ENCODE measurements around the gene WLS.

The WLS gene

DNA sequence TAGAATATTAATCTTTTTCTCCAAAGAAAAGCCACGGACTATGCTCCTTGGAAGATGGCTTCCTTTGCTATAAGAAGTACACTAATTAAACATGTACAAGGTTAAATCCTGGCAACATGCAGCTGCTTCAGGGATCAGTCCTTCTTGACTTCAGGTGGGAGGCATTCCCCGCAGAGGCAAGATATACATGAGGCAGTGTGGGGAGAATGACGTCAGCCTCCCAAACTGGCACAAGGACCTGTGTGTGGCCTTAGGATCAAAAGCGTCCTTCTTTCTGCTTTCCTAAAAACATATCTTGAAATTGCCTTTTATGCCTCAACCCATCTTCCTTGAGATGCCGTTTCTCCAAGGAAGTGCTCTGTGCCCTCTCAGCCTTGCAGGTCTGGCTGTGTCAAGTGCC is 90.3 kb downstream of the WLS start:
- TF ChIP-seq ZNF384 (IDR thresholded peaks at IDR 0.05) (no peak), ELF4 (IDR thresholded peaks at IDR 0.05) (no peak), FOXM1 (IDR thresholded peaks at IDR 0.05; ENCODE audit: borderline replicate concordance) (no peak), FOXK2 (IDR thresholded peaks at IDR 0.05) (no peak), CTBP1 (IDR thresholded peaks at IDR 0.05; ENCODE audit: borderline replicate concordance) (no peak), HDGF (IDR thresholded peaks at IDR 0.05; ENCODE audit: borderline replicate concordance) (no peak), NFRKB (IDR thresholded peaks at IDR 0.05) (no peak), TARDBP (IDR thresholded peaks at IDR 0.05) (no peak), ARNT (IDR thresholded peaks at IDR 0.05) (no peak), LEF1 (IDR thresholded peaks at IDR 0.05; ENCODE audit: borderline replicate concordance) (no peak), BHLHE40 (IDR thresholded peaks at IDR 0.05; ENCODE audit: borderline replicate concordance) (no peak), L3MBTL2 (conservative IDR thresholded peaks at IDR 0.05) (no peak), FOXA1 (IDR thresholded peaks at IDR 0.05) (no peak), SUZ12 (IDR thresholded peaks at IDR 0.05) (no peak), SP1 (IDR thresholded peaks at IDR 0.05) (no peak)
- TF ChIP-seq, protein P1, sequence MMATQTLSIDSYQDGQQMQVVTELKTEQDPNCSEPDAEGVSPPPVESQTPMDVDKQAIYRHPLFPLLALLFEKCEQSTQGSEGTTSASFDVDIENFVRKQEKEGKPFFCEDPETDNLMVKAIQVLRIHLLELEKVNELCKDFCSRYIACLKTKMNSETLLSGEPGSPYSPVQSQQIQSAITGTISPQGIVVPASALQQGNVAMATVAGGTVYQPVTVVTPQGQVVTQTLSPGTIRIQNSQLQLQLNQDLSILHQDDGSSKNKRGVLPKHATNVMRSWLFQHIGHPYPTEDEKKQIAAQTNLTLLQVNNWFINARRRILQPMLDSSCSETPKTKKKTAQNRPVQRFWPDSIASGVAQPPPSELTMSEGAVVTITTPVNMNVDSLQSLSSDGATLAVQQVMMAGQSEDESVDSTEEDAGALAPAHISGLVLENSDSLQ (IDR thresholded peaks at IDR 0.05) = no peak
- CTCF ChIA-PET = no interaction called here
- POLR2A ChIA-PET = no interaction called here

DNA sequence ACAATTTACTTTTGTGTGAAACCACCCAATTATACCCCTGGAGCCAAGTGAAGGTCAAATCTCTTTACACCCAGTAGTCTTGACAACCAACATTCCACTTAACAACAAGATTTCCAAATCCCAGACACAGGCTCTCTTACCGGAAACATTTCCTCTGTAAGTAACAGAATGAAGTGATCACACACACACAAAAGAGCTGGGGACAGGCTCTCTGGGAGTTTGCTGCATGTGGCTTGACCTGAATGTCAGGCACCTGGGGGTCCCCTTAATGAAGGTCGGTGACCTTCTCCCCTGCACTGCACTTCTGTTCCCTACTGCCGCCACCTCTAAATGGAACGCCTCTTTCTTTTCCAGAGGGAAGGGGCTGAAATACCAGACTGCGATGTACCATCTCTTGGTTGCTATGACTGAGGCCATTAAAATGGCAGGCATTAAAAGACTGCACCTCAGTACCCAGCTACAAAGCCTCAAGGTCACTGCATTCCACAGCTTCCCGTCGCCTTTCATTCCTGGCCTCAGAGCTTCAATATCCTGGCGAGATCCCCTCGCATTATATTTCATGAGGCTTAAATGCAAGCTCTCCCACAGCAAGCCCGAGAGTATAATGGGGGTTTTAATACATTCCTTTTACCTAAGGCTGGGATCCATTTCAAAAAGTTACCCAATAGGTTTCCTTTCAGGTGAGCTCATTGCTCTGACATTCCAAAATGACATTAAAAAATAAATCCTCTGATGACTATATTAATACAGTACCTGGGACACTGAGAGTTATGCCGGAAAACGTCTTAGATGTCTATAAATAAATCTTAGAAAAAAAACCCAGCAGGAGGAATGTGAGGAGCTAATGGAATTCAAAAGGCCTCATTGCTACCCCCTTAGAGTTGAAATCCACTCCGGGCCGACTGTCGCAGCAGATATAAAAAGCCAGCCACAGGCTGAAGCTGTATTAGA is 91.0 kb downstream of the WLS start:
- CTCF ChIA-PET = no interaction called here
- POLR2A ChIA-PET = no interaction called here
- TF ChIP-seq ZNF384 (IDR thresholded peaks at IDR 0.05) = no peak
- TF ChIP-seq, protein P1 (IDR thresholded peaks at IDR 0.05) = no peak
- TF ChIP-seq LEF1 (IDR thresholded peaks at IDR 0.05; ENCODE audit: borderline replicate concordance) = no peak
- no peak for TF ChIP-seq SUZ12 (IDR thresholded peaks at IDR 0.05)
- TF ChIP-seq BHLHE40 (IDR thresholded peaks at IDR 0.05; ENCODE audit: borderline replicate concordance) = no peak
- TF ChIP-seq CTBP1 (IDR thresholded peaks at IDR 0.05; ENCODE audit: borderline replicate concordance) = no peak
- DNase-seq (ENCODE audit: extremely low spot score) = no peak

More for the DNA sequence above, 90.3 kb downstream of the WLS start:
- DNase-seq (ENCODE audit: extremely low spot score) = no peak

- POLR2A ChIA-PET = no interaction called here
- no peak for DNase-seq (ENCODE audit: extremely low spot score)
- CTCF ChIA-PET = no interaction called here
- TF ChIP-seq, protein P1 (IDR thresholded peaks at IDR 0.05) = no peak
- TF ChIP-seq ARNT (IDR thresholded peaks at IDR 0.05) (no peak), NFRKB (IDR thresholded peaks at IDR 0.05) (no peak), L3MBTL2 (conservative IDR thresholded peaks at IDR 0.05) (no peak), FOXA1 (IDR thresholded peaks at IDR 0.05) (no peak), SP1 (IDR thresholded peaks at IDR 0.05) (no peak)
Measured at GRCh38 chr1:68140536-68140935, 91.8 kb downstream of the WLS start.

- TF ChIP-seq FOXA1 (IDR thresholded peaks at IDR 0.05) = no peak
- no peak for TF ChIP-seq ELF4 (IDR thresholded peaks at IDR 0.05)
- no peak for TF ChIP-seq BHLHE40 (IDR thresholded peaks at IDR 0.05; ENCODE audit: borderline replicate concordance)
- no peak for TF ChIP-seq ARNT (IDR thresholded peaks at IDR 0.05)
- TF ChIP-seq ZNF384 (IDR thresholded peaks at IDR 0.05) = no peak
- TF ChIP-seq NFRKB (IDR thresholded peaks at IDR 0.05) = no peak
- no peak for TF ChIP-seq FOXK2 (IDR thresholded peaks at IDR 0.05)
- no peak for TF ChIP-seq CTBP1 (IDR thresholded peaks at IDR 0.05; ENCODE audit: borderline replicate concordance)
- TF ChIP-seq, protein P1 (IDR thresholded peaks at IDR 0.05) = no peak
- ChIA-PET CTCF (no interaction called here), POLR2A (no interaction called here)
- no peak for DNase-seq (ENCODE audit: extremely low spot score)
Measured at GRCh38 chr1:68136187-68136586, 96.1 kb downstream of the WLS start.

DNA sequence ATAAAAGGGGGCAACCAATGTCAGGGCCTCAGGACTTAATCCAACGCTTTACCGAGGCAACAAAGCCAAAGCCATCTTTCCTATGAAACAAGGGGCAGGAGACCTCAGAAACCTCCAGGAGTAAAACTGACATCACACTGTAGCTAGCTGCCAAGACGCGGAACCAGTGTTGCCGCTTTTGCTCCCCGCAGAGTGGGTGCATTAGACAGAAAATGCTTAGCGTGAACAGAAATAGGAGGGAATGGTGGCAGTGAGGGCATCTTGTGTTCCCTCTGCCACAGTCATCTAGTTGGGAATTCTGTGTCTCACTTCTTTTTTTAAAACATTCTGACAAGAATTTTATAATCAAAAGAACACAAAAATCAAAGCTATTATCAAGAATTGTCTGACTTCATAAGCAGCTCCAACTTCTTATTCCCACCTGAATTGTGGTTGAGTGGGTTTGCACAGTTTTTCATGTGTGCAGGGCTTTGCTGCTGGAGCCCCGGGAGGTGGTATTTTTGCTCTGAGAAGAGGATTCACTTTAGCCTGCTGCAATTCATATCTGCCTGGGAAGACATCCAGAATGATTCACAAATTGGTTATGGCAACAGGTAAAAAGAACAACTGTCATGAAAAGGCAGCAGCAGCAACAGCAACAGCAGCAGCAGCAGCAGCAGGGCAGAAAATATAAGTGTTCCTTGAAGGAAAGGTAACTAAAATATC is 99.7 kb downstream of the WLS start:
- ChIA-PET POLR2A (no interaction called here), CTCF (no interaction called here)
- no peak for DNase-seq (ENCODE audit: extremely low spot score)
- TF ChIP-seq ARNT (IDR thresholded peaks at IDR 0.05) = no peak
- TF ChIP-seq NFRKB (IDR thresholded peaks at IDR 0.05) = no peak
- TF ChIP-seq FOXA1 (IDR thresholded peaks at IDR 0.05) = no peak
- no peak for TF ChIP-seq L3MBTL2 (conservative IDR thresholded peaks at IDR 0.05)
- TF ChIP-seq SUZ12 (IDR thresholded peaks at IDR 0.05) = no peak
- TF ChIP-seq LEF1 (IDR thresholded peaks at IDR 0.05; ENCODE audit: borderline replicate concordance) = no peak
- TF ChIP-seq FOXM1 (IDR thresholded peaks at IDR 0.05; ENCODE audit: borderline replicate concordance) = no peak
- TF ChIP-seq ZNF384 (IDR thresholded peaks at IDR 0.05) = no peak
- no peak for TF ChIP-seq BHLHE40 (IDR thresholded peaks at IDR 0.05; ENCODE audit: borderline replicate concordance)
- TF ChIP-seq FOXK2 (IDR thresholded peaks at IDR 0.05) = no peak

Data from HEK293T (cell line).